ENCODE measurements around the gene PTCH1.

PTCH1 gene

DNA sequence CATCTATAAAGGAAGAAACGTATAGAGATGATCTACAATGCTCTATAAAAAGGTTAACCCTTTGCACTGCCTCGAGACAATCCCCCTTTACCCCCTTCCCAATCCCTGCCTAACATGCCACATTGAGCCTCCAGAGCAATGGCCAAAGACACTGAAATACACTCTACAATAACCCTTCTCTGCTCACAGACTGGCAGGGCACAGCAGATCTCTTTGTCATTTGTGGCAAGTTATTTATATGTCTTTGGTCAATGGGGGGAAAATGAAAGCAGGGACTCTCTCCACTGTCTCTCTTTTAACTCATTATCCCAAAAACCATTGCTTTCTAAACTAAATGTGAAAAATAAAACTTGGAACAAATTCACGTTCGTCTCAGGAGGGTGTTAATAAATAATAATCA, 51.7 kb downstream of the PTCH1 start:
- TF ChIP-seq CTCF (conservative IDR thresholded peaks at IDR 0.05; ENCODE audit: low read length) = no peak
- DNase-seq (ENCODE audit: low read depth) = no peak
- H3K4me3 ChIP-seq (ENCODE audit: low read length) = no peak overlapping the region

DNA sequence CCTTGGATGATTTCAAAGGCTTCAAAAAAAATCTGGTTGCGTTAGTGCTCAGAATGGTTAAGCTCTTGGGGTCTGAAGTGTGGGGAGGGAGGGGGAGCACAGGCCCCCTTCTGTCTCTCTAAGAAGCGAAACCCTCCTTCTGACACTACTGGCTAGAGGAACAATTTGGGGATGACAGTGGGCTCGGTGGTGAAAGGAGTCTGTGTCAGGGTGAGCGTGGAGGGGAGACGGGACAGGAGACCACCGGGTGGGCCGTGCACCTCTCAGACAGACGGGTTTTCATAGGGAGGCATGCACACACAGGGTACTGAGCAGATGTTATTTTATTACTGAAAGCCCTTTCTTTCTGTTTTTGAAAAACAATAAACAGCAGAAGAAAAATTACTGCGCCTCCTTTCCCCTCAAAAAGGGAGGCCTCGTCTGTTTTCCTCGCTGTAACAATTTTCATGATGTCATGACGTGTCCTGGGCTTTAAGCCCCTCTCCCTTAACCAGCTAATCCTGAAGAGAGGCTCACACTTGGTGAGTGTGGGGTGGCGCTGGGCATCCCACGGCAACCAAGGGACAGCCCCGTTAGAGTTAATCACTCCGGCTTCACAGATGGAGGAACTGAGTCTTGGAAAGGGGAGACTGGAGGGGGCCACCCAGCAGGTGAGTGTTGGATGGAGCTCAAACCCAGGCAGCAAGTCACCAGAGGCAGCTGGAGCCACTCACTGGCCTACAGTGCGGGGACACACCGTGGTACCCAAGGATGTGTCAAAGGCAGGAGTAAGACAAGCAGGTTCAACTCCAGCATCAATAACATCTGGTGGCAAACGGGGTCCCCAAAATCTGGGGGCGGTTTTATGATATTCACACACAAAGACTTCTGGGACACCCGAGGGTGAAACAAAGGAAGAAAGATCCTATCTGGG, 53.4 kb downstream of the PTCH1 start:
- no peak for DNase-seq (ENCODE audit: low read depth)
- H3K4me3 ChIP-seq (ENCODE audit: low read length) = peak overlapping the region; percentile 43
- no peak for TF ChIP-seq CTCF (conservative IDR thresholded peaks at IDR 0.05; ENCODE audit: low read length)

GRCh38 chr9:95462249-95463147, 54.3 kb downstream of the PTCH1 start:
- no peak for TF ChIP-seq CTCF (conservative IDR thresholded peaks at IDR 0.05; ENCODE audit: low read length)
- H3K4me3 ChIP-seq (ENCODE audit: low read length) = peak overlapping the region; percentile 43
- DNase-seq (ENCODE audit: low read depth) = peak; percentile 90

DNA sequence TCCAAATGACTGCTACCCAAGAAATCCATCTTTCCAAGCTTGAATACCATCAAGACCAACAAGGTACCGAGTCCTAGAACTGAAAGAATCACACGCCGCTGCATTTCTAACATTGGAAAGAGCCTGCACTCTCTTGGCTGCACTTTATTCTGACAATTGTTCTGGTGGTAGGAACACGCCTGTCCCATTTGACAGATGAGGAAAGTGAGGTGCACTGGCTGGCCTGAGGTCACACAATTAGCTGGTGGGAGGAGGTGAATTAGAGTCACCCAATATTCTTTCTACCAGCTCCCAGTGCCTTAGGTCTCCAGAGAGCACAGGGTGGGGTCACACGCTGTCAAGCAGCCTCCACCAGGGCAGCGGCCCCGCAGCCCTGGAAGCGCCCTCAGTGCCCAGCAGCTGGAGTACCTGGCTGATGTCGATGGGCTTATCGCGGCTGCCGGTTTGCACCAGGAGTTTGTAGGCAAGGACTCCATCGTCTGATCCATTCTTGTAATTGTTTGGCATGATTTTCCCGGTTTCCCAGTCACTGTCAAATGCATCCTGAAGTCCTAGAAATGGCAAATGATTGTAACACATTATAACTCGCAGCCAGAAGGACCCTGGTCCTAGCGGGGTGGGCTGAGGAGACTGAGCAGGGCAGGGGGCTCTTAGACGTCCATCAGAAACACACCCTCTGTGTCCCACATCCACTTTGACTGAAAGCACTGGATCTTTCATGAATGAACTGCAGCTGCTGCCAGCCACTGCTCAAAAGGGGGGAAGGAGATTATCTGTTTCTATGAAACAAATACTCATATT, 55.1 kb downstream of the PTCH1 start:
- TF ChIP-seq CTCF (conservative IDR thresholded peaks at IDR 0.05; ENCODE audit: low read length) = no peak
- H3K4me3 ChIP-seq (ENCODE audit: low read length) = no peak overlapping the region
- DNase-seq (ENCODE audit: low read depth) = no peak

- no peak overlapping the region for H3K4me3 ChIP-seq (ENCODE audit: low read length)
- DNase-seq (ENCODE audit: low read depth) = no peak
These were observed 56.1 kb downstream of the PTCH1 start for GRCh38 chr9:95460518-95461164.

More at GRCh38 chr9:95460518-95461164, 56.1 kb downstream of the PTCH1 start:
- no peak for TF ChIP-seq CTCF (conservative IDR thresholded peaks at IDR 0.05; ENCODE audit: low read length)

All from AG10803 (cell line).